OCI-LY3 (cell line): ENCODE measurements around the gene SRSF12.

Source experiments
- CTCF ChIP-seq: fragments of 200-600, 300-600 bp; sonication (generic); IDR thresholded peaks from 2 replicates; pipeline ENCODE4 v1.5.1; 2014; ENCODE audit warnings: antibody characterized with exemption, low read length, low read depth
- EZH2phosphoT487 ChIP-seq: fragments of 200-600 bp; shearing (Covaris generic); IDR thresholded peaks from 2 replicates; pipeline ENCODE4 v1.6.1; 2018; ENCODE audit warnings: antibody characterized with exemption, mixed run types, low read depth

DNA sequence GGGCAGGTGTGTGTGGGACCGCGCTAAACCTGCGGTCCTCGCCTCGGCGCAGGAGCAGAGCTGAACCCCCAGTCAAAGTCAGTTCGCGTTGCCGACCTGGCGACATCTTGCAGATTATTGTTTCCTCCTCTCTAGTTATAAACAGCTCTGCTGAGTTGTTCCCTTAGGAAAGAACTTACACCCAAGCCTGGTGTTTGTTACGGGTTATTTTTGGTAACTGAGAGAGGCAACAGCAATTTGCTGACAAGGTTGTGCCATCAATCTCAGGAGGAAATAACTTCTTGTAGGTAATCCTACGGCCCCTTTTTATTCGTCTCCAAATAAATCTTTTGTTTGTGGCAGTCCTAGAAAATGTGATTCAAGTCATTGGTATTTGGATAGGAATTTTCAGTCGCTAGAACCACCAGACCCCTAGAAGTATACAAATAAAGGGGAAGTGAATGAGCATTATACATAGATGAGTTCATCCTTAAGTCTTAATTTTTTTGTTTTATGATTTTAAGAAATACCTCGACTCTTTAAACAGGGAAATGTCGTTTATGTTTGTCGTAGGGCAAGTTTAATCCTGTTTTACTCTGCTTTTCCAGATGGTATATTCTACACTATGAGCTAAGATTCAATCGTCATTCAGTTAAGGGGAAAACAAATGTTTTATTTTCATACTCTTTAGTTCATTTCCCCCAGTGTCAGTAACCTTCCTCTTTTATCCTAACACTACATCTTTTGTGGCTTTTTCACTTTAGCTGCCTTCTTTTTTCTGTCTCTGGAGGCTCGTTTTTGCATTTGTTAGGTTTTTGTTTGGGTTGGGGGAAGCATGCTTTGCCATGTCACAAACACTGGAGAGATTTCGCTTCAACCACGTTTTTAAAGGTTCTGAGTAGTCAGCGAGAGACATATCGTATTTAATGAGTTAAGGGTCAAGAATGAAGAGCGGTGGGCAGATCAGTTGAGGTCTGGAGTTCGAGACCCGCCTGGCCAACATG is 29.1 kb upstream of the SRSF12 start:
- TF ChIP-seq CTCF, result no peak
- TF ChIP-seq EZH2phosphoT487, result no peak
